Retina (tissue), 1 donor: ENCODE results near the gene PSMB8.
"Not testable (repeated sequence)": the region's sequence is repeated elsewhere in the genome, so short reads cannot be mapped to it uniquely, and the experiment has no call there.

Experiments
- DNase-seq: peaks from one replicate; pipeline ENCODE4 v3.0.0-alpha.2; 2016

Gene PSMB8

GRCh38 chr6:32843979-32844838 is at the start of gene PSMB8:
PSMB8 (minus strand) TSS chr6:32844047; CDS start chr6:32843996, 51 bp downstream.
- DNase-seq = peak; percentile 94

- no peak for DNase-seq
These were observed 47.0 kb upstream of the PSMB8 start for GRCh38 chr6:32890831-32891230.

GRCh38 chr6:32889533-32889932 is 45.7 kb upstream of the PSMB8 start:
- no peak for DNase-seq

GRCh38 chr6:32888576-32888975 is 44.7 kb upstream of the PSMB8 start:
- DNase-seq = no peak

GRCh38 chr6:32887616-32888015 is 43.8 kb upstream of the PSMB8 start:
- DNase-seq = no peak

- DNase-seq = no peak
These were observed 43.0 kb upstream of the PSMB8 start for GRCh38 chr6:32886681-32887383.

- DNase-seq = peak; percentile 42
These were observed 41.9 kb upstream of the PSMB8 start for GRCh38 chr6:32885698-32886286.

- DNase-seq = no peak
These were observed 39.9 kb upstream of the PSMB8 start for GRCh38 chr6:32883789-32884188.

GRCh38 chr6:32882879-32883250 is 39.0 kb upstream of the PSMB8 start:
- no peak for DNase-seq

GRCh38 chr6:32880962-32881361 is 37.1 kb upstream of the PSMB8 start:
- not testable (repeated sequence) for DNase-seq

GRCh38 chr6:32879691-32880090 is 35.8 kb upstream of the PSMB8 start:
- peak; percentile 46 for DNase-seq

- no peak for DNase-seq
These were observed 32.8 kb upstream of the PSMB8 start for GRCh38 chr6:32876603-32877002.

GRCh38 chr6:32873947-32874346 is 30.1 kb upstream of the PSMB8 start:
- not testable (repeated sequence) for DNase-seq

GRCh38 chr6:32868257-32868788 is 24.5 kb upstream of the PSMB8 start:
- peak; percentile 84 for DNase-seq

- DNase-seq = no peak
These were observed 23.9 kb upstream of the PSMB8 start for GRCh38 chr6:32867554-32868256.

- no peak for DNase-seq
These were observed 23.2 kb upstream of the PSMB8 start for GRCh38 chr6:32867022-32867477.

- DNase-seq = no peak
These were observed 22.0 kb upstream of the PSMB8 start for GRCh38 chr6:32865724-32866443.

- no peak for DNase-seq
These were observed 18.9 kb upstream of the PSMB8 start for GRCh38 chr6:32862725-32863124.

GRCh38 chr6:32860674-32861073 is 16.8 kb upstream of the PSMB8 start:
- DNase-seq = no peak

GRCh38 chr6:32858194-32858593 is 14.3 kb upstream of the PSMB8 start:
- DNase-seq = no peak

- no peak for DNase-seq
These were observed 13.5 kb upstream of the PSMB8 start for GRCh38 chr6:32857156-32857891.
